Ovary (tissue), 9 donors: Measurements from ENCODE around the gene CXCR4. TPM values are rescaled to one million over a fixed set of nuclear protein-coding genes. Genes with fewer than 3 reads are reported as not detected.

Experiments used
- DNase-seq, 5 donors: peaks; one replicate each; pipeline ENCODE4 v3.0.0-alpha.2; 2019 to 2020
- H3K27ac ChIP-seq, 2 donors: fragments of 200-600 bp; one replicate each; pipeline versions ENCODE4 v1.5.1 to v1.8.0; 2019 to 2022
- H3K27me3 ChIP-seq: fragments of 200-600 bp; one replicate; pipeline ENCODE4 v1.8.0; 2022
- H3K36me3 ChIP-seq: fragments of 200-600 bp; sonication (generic); one replicate; pipeline ENCODE4 v1.5.1; 2019
- H3K4me1 ChIP-seq: one replicate; pipeline ENCODE4 v1.8.1; 2013; ENCODE audit warnings: mild to moderate bottlenecking, moderate library complexity; ENCODE audit not compliant: insufficient read depth
- H3K4me3 ChIP-seq: fragments of 200-600 bp; sonication (generic); one replicate; pipeline ENCODE4 v1.5.1; 2017
- H3K9me3 ChIP-seq, 2 donors: fragments of 200-600 bp in 1 of 2; sonication (generic) in 1 of 2; one replicate each; pipeline versions ENCODE4 v1.5.1 to v1.8.1; 2013 to 2019; ENCODE audit warnings: mild to moderate bottlenecking in 1 of 2, moderate library complexity in 1 of 2
- EP300 ChIP-seq: sonication (generic); formaldehyde crosslinking; IDR thresholded peaks from one replicate; pipeline ENCODE4 v1.6.1; 2017; ENCODE audit warnings: antibody characterized with exemption
- POLR2A ChIP-seq: fragments of 450-650 bp; IDR thresholded peaks from one replicate; pipeline ENCODE4 v1.6.1; 2017; ENCODE audit warnings: antibody characterized with exemption, mild to moderate bottlenecking, moderate library complexity
- WGBS, 3 donors: extraction: QIAGEN DNeasy Blood & Tissue Kit in 1 of 3; methylation state at CpG; one replicate each; pipeline versions ENCODE4 v1.1.5 to v1.1.7; 2013 to 2017; 5-methylcytosine and 5-hydroxymethylcytosine counted together
- intact Hi-C, 4 donors: fragments of 100-400 bp; cut with DNase I; formaldehyde crosslinking; loops; one replicate each; pipeline versions ENCODE4 v1.11.0 to v1.15.1; 2022 to 2023
- polyA plus RNA-seq, 2 donors: library from polyadenylated mRNA; stranded (reverse); fragments of 200-250 nt in 1 of 2; fragments of 350-450 nt in 1 of 2; fragmentation: Illumina TruSeq in 1 of 2; extraction: RNeasy Lipid Tissue Mini Kit (QIAGEN cat#74804) in 1 of 2; gene quantifications; one replicate each; pipeline ENCODE4 v1.2.3, GENCODE V29; 2013 to 2014
- total RNA-seq, 7 donors: library from RNA; depleted of rRNA in 2 of 7; stranded (reverse); fragments of >200 nt in 2 of 7; fragmentation: NEBNext Ultra II Directional in 3 of 7; extraction: Animal tissue kit (Norgen Biotek cat#: 25700) in 3 of 7; gene quantifications; one replicate each; pipeline versions ENCODE4 v1.1.0 to v1.2.4, GENCODE V29; 2016 to 2023
- TF ChIP-seq, protein P1 (sequence below), 3 donors: fragments of 450-650 bp in 2 of 3; fragments of 200-600 bp in 1 of 3; IDR thresholded peaks; one replicate each; pipeline versions ENCODE4 v1.5.1 to v1.8.0; 2016 to 2022; ENCODE audit warnings: antibody characterized with exemption in 3 of 3, mild to moderate bottlenecking in 1 of 3
- donor health status: DM: no; HTN: no; CAD: no; lungs with moderate emphysema.
- donor health status: DM: no; HTN: no; CAD: no.
- donor health status: Bipolar disorder and iron deficiency.
- donor health status: DM: yes; HTN: yes; CAD: no.
- donor health status: DM: no; HTN: no; CAD: no.
- donor health status: DM: yes; HTN: yes; CAD: no.

Gene CXCR4
- total and polyA plus RNA-seq, 9 donors = 2.7 to 33.0 (median 8.9) TPM

DNA sequence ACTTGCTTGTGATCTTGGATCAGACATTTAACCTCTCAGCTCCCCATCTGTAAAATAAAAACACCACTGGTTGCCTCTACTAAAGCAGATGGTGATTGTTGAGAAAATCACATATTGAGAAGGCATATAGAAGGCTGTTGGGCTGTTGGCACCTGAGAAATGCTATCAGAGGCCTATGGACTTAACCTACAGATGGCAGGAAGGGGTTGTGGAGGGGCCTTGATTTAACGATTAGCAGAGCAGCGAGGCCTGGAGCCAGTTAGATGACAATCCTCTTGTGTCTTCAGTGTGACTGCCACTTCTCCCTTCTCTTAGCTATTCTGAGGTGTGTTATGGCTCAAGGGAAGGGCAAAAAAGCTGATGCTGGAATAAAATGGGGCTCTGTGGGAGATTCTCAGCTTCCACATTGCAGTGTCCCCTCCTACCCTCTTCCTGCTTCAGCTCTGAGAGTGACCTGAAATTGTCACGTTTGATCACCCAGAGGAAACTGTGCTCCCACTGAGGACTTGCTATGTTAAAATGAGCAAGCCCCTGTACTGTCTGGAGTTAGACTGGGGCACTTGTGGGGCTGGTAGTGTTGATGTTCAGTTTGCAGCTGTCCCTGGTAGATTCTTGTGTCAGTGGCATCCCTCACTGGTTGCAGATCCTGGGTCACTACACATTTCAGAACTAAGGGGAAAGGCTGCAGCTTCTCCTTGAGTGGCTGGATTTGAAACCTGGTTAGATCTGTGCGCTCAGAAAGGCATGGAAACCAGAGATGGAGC lies 31.5 kb downstream of the CXCR4 start:
- WGBS, 3 donors = 79 to 80% (median 79%) methylated on average over 4 of the region's 4 CpGs

DNA sequence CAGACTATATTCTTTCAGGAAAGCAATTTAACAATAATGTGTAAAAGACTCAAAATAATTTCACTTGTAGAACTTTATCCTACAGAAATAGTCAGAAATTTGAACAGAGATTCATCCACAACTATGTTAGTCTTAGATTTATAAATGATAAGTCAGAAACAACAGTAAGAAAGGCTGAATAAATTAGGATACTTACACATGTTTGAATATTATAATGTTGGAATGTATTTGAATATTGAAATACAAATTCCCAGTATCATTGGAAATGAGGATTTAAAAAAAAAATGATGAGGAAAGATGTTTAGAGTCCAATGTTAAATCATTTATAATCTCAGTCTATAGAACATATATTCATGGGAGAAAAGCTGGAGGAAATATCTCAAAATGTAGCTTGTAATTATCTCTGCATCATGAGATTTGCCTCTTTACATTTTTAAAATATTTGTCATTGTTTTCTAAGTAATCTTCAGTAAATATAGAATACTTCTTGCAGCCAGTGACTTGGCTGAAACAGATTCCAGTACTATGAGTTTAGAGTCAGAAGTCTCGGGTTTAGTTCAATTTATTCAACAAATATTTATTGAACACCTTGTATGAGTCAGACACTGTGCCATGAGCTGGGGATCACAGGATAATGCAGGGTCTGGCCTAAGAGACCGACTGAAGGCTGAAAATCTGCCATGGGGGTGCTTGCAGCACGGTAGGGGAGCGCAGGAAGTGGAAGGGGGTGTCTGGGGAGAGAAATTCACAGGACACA lies 32.3 kb downstream of the CXCR4 start:
- Histone ChIP-seq H3K4me1 (no peaks in the 10 kb centered on the region), H3K36me3 (no peaks in the 10 kb centered on the region), H3K27me3 (no peaks in the 10 kb centered on the region), H3K27ac (no peak overlapping the region), H3K4me3 (no peak overlapping the region), H3K9me3 (no peaks in the 10 kb centered on the region)
- no peak for DNase-seq
- no peak for TF ChIP-seq EP300
- 75 to 76% (median 76%) methylated on average over 4 of the region's 4 CpGs for WGBS, 3 donors
- intact Hi-C loops = no loop called here

More for the DNA sequence above, 31.5 kb downstream of the CXCR4 start:
- H3K4me1 ChIP-seq = no peaks in the 10 kb centered on the region
- no peak for TF ChIP-seq POLR2A
- TF ChIP-seq EP300 = no peak
- TF ChIP-seq, protein P1, sequence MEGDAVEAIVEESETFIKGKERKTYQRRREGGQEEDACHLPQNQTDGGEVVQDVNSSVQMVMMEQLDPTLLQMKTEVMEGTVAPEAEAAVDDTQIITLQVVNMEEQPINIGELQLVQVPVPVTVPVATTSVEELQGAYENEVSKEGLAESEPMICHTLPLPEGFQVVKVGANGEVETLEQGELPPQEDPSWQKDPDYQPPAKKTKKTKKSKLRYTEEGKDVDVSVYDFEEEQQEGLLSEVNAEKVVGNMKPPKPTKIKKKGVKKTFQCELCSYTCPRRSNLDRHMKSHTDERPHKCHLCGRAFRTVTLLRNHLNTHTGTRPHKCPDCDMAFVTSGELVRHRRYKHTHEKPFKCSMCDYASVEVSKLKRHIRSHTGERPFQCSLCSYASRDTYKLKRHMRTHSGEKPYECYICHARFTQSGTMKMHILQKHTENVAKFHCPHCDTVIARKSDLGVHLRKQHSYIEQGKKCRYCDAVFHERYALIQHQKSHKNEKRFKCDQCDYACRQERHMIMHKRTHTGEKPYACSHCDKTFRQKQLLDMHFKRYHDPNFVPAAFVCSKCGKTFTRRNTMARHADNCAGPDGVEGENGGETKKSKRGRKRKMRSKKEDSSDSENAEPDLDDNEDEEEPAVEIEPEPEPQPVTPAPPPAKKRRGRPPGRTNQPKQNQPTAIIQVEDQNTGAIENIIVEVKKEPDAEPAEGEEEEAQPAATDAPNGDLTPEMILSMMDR (IDR thresholded peaks at IDR 0.05) = no peak
- H3K27ac ChIP-seq = no peak overlapping the region
- no peak for DNase-seq
- no peaks in the 10 kb centered on the region for H3K36me3 ChIP-seq
- intact Hi-C loops = no loop called here
- H3K9me3 ChIP-seq = no peaks in the 10 kb centered on the region
- H3K27me3 ChIP-seq = no peaks in the 10 kb centered on the region
- no peak overlapping the region for H3K4me3 ChIP-seq

DNA sequence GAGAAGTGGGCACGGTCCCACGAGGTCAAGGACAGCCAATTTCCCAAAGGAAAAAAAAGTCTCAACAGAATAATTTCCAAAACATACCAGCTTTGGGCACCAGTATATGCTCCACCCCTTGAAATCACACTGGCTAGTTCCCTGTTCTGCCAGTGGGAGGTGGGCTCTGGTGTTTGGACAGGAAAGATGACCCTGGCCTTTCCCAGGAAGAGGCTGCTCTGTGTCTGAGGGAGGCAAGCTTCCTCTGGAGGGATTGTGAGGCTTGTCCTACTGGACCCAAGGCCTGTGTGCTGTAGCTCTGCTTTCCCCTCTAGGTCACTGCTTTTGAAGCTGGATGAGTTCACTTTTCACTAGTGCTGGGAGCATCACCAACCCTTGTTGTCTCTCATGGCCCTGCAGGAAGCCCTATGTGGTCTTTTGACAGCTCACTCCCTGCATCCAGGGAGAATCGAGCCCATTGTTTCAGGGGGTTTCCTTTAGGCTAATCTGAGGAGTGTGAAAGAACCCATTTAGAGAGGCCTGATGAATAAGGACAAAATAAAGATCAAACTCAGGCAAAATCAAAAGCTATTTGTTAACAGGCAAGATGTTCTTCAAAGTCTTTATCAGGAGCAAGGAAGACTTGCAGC lies 36.3 kb downstream of the CXCR4 start:
- H3K4me1 ChIP-seq = no peaks in the 10 kb centered on the region
- no peaks in the 10 kb centered on the region for H3K27me3 ChIP-seq
- no peak overlapping the region for H3K27ac ChIP-seq
- H3K4me3 ChIP-seq = no peak overlapping the region
- no peaks in the 10 kb centered on the region for H3K36me3 ChIP-seq
- WGBS, 3 donors = 86 to 88% (median 86%) methylated on average over 3 of the region's 3 CpGs
- H3K9me3 ChIP-seq = no peaks in the 10 kb centered on the region
- DNase-seq = no peak
- intact Hi-C loops = no loop called here
- TF ChIP-seq, protein P1 (IDR thresholded peaks at IDR 0.05) = no peak
- TF ChIP-seq EP300 = no peak
- no peak for TF ChIP-seq POLR2A

DNA sequence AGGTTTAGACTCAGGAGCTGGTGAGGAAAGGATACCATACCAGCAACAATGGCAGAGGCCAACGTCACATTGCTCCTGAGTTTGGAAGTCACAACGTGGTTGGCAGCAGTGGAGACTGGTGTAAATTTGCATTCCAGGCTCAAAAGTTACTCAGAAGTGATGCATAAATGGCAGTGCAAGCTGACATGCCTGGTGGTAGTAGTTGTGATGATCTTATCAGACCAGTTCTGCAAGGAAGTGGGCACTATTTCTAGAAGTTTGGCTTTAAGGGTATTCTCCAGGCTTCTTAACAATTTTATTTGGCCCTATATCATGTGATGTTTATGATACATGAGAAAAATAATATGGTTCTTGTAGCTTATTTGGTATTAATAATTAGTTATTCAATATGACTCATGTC lies 37.8 kb downstream of the CXCR4 start:
- Histone ChIP-seq H3K36me3 (no peaks in the 10 kb centered on the region), H3K27ac (no peak overlapping the region), H3K4me1 (no peaks in the 10 kb centered on the region), H3K9me3 (no peaks in the 10 kb centered on the region), H3K27me3 (no peaks in the 10 kb centered on the region), H3K4me3 (no peak overlapping the region)
- WGBS, 3 donors = 78 to 90% (median 82%) methylated on average over 2 of the region's 2 CpGs
- DNase-seq = no peak
- intact Hi-C loops = no loop called here
- TF ChIP-seq EP300 (no peak), POLR2A (no peak)
- TF ChIP-seq, protein P1 (IDR thresholded peaks at IDR 0.05) = no peak
